HG03469 (cell line): ENCODE data around the gene HS3ST3A1.
"Not testable (repeated sequence)": the region's sequence is repeated elsewhere in the genome, so short reads cannot be mapped to it uniquely, and the experiment has no call there.

Experiments used
- ATAC-seq: cut with Tn5 transposase; IDR thresholded peaks from one replicate; pipeline ENCODE4 v1.9.1; 2021; ENCODE audit warnings: mild to moderate bottlenecking, moderate library complexity, moderate number of reproducible peaks; ENCODE audit not compliant: unreplicated experiment

Gene HS3ST3A1

DNA sequence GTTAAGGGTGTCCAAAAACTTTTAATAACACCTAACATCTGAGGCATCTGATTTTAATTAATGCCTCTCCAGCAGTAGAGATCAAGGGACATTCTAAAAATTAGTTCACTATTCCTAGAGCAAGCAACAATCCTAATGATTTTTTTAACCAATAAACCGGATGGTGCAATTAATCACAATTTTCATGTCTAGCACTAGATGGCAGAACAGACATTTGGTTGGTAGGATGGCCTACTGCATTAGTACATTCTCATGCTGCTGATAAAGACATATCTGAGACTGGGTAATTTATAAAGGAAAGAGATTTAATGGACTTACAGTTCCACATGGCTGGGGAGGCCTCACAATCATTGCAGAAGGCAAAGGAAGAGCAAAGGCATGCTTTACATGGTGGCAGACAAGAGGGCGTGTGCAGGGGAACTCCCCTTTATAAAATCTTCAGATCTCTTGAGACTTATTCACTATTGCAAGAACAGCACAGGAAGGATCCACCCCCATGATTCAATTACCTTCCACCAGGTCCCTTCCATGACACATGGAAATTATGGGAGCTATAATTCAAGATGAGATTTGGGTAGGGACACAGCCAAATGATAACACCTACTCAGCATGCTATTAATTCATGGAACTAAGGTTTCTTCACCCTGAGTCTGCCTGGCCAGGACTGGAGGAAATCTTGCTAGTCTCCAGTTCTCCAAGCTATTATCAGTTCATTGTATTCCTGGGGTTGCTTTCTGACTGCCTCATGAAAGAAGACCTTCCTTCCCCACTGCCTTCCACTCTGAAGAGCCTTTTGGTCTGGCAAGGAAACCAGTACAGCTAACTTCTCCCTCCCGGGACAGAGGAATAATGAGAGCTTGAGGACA, 24.8 kb downstream of the HS3ST3A1 start:
- ATAC-seq, result no peak

DNA sequence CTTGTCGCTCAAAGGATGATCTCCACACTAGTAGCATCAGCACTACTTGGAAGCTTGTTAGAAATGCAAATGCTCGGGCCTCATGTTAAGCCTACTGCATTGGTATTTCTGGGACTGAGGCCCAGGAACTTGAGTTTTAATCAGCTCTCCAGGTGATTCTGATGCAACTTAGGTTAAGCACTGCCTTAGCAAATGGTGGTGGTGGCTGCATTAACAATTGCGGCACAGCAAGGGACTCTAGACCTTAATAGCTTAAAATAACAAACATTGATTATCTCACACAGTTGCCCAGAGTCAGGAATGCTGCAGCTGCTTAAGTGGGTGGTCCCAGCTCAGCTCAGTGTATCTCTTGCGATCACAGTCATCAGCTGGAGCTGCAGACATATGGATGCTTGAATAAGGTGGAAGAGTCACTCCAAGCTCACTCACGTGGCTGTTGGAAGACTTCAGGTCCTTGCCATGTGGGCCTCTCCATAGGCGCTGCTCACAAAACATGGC, 25.8 kb downstream of the HS3ST3A1 start:
- no peak for ATAC-seq

DNA sequence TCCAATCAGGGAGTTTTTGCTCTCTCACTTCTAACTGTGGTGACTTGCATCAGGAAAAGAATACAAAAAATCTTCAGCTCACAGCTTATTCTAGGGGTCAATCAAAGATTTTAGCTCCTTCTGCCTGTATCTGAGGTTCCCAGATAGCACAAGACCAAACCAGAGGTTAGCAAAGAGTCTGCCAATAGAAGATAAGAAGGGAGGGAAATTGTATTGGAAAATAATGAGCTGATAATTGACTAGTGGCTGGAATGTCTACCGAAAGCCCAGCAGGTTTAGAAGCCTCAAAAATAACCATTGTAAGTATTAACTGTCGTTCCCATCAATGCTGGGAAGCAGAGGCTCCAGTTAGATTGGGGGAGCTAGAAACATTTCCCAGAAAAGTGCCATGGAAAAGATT, 26.3 kb downstream of the HS3ST3A1 start:
- ATAC-seq, result no peak

DNA sequence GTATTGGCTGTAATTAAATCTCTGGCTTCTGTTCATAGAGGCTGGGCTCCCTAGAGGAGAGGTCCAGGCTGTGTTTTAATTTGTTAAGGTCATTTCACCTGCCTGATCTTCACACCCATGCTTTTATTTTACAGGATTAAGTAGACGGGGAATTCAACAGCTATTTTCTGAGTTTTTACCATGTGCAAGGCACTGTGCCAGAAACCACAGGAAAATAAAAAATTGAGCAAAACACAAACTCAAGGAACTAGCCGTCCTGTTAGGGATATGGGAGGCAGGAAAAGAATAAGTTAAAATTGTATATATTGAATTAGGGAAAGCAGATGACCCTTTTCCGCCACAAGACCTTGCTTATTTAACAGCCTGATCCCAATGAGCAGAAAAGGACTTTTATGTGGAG, 29.1 kb downstream of the HS3ST3A1 start:
- ATAC-seq, result no peak

DNA sequence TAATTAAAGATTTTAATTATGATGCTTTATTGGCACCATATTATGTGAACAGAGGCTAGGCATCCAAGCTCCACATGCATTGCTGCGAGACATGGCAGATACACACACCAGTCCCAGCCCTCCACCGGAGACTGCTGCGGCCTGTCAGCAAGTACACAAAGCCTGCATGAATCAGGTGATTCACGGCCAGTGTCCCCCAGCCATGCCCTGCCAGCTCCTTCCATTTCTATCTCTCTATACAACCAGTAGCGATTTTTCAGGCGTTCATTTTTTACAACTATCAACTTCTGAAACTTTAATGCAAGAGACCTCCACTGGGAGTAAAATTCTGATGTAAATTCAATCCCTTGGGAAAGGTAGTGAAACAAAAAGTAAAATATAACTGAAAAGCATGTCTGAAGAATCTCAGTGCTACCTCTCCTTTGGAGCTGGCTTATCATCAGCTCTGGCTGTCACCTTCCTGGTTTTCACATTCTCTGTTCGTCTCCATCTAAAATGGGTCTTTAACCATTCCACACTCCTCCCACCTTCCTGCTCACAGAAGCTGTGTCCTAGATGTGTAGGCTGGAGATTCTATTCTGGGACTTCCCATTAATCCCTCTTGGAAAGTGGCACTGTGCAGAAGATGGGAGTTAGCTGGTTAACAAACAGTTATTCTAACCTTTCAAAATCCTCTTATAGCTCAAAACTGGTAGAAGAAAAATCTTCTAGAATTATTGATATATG, 32.2 kb downstream of the HS3ST3A1 start:
- ATAC-seq, result no peak

DNA sequence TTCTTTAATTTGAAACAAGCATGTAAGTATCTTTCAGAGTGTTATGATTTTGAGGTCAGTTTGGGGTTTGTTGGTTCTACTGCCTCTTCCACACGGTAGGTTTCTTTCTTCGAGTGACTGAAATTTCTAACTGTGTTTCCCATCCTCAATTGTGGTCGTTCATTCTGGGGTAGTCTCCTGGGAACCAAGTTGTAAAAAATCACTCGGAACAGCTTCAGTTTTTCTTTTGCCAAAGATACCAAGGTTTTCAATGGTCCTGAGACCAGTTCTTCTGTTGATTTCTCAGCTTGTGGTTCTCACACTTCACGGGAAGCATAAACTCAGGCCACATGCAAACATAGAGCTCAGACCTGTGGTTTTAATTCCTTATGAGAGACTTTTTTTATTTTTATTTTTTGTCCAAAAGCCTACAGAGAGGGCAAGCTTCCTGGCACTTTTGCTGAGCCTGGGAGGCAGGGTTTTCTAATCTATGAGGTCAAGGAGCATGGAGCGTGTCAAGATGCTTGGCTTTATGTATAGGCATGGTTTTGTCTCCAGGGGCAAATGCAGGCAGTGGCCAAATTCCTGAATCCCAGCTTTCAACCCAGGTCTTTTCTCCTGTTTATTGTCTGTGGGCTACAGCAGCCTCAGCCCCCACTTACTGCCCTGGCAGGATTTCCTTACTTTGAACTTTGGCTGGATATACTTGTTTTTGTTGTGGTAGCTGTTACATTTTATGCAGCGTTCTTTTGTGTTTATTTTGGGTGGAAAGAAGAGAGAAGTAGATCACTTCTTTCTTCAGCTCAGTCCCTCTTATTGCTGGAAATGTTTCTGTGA, 32.9 kb downstream of the HS3ST3A1 start:
- no peak for ATAC-seq

DNA sequence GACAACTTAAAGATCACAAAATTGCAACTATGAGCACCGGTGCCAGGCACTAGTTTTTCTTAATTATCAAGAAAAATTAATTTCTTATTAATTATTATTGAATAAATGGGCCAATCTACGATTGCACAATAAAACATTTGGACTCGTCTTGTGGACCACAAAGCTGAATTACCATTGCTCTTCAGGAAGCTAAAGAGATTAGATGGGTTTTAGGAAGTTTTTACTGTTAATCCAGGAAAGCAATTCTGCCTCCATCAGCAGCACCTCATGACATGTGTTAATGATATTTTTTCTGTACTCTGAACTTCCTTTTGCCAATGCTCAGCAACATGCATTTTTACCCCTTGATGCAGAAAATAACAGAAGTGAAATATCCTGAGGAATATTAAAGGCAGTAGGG, 37.9 kb downstream of the HS3ST3A1 start:
- ATAC-seq, result no peak

DNA sequence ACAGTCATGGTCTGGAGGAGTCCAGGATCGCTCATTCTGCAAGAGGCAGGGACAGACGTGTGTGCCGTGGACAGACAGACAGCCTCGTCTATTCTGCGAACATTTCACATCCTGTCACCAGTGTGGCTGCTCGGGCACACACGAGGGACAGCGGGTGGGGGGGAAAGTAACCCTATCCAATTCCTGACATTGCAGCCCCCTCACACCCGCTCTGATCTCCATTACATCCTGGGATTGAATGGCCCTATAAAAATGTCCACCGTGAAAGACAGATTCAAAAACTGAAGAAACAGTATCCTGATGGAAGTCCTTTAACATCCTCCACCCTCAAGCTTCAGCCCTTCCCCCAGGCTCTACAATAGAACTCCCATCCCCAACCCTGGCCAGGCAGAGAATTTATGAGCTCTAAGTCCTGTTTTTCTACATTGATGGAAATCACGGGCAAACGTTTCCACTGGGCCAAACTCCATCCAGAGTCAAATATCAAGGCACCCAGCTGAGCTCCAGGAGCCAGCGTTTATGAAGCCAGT, 39.4 kb downstream of the HS3ST3A1 start:
- ATAC-seq, result no peak

DNA sequence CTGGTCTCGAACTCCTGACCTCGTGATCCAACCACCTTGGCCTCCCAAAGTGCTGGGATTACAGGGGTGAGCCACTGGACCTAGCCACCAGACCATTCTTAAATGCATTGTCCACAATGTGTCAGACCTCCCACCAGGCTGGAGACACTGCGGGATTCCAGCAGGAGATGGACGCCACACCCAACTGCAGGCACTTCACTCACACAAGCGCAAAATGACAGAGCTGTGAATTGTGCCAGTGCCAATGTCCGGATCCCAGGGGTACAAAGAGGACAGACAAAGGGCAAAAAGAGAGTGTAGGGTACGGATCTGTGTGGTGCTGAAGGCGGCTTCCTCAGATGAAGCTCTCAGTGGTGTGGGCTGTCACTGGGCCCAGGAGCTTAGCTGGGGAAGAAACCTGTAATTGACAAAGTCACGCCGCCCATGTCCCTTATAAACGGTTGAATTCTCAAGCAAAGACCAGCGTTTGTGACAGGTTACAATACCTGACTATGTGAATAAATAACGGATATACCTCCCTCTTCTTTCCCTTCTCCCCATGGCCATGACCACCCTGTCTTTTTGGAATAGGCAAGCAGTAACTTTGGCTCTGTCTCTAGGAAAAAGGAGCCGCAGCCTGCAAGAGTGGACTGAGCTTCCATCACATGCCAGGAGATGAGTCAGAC, 40.0 kb downstream of the HS3ST3A1 start:
- ATAC-seq, result no peak

DNA sequence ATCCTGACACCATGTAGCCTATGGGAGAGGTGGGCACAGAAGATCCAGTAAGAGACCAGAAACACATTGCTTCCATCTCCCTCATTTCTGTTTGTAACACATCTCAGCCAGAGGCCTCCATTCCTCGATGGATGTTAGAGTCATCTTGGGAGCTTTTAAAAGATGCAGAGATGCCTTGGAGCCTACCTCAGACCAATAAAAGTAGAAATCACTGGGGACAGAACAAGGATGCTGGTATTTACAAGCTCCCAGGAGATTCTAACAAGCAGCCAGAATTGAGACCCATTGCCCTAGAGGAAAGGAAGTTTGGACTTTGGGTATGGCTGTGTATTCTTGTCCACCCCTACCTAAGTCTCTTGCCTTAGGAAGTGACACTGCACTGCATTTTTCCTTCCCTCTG, 40.8 kb downstream of the HS3ST3A1 start:
- ATAC-seq, result no peak

DNA sequence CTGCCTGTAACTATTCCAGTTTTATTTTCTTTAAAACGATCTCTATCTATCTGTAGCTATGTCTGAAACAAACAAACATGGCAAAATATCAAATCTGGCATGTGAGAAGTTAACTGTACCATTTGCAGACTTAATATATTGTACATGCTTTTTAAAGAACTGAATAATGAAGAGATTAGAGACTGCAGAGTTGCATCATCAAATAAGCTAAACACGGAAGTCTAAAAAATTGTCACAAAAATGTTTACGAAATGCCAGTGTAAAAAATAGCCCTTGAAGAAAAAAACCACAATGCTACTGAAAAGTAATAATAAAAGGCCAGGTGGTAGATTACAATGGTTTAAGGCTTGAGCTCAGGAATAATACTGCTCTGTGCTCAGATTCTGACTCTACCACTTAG, 43.1 kb downstream of the HS3ST3A1 start:
- no peak for ATAC-seq

DNA sequence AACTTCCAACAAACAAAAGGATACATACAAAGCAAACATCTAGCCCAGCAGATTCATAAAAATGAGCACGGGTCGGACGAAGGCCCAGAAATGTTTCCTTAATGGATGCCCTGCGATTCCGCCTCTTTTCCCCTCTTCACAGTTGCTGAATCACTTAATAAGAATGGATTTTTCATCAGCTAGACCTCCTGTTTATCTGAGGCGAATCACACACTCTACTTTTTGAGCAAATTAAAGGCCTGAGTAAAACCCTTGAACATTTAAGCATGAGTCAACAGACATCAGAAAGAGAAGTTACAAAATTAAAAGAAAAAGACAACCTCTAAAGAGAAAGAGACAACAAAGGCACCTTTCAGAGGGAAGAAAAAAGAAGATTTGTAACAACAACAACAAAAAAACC, 44.7 kb downstream of the HS3ST3A1 start:
- no peak for ATAC-seq

DNA sequence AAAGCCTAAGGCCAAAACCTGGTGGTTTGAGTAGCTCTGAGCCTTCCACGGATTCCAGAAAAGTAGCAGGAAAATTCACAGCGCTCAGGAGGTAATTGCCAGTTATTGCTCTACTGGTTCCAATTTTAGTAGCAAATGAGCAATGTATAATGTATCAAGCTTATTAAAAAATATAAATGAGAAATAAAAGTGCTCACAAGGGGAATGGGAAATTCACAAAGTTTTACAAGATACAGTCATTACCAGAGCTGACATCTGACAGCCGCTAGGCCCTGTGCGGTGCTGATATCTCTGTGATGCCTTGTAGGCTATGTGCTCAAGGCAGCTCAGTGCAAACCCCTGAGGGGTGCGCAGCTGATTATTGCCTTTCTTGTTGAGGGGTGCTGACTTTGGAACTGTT, 47.5 kb downstream of the HS3ST3A1 start:
- ATAC-seq, result no peak

DNA sequence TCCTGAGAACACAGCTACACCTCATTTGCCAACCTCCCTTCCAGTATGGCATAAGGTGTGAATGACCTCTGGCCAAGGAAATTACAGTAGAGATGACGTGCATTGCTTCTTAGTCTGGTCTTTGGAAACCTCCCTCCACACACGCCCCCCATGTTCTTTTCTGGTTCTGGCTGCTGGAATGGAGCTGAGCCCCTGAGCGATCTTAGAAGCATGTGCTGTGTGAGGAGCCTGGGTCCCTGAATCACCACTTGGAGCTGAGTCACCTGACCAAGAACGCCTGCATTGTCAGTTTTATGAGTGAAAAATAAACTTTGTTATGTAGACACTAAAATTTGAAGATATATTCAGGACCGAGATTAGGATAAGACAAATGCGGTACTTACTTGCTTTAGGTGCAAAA, 51.4 kb downstream of the HS3ST3A1 start:
- no peak for ATAC-seq

DNA sequence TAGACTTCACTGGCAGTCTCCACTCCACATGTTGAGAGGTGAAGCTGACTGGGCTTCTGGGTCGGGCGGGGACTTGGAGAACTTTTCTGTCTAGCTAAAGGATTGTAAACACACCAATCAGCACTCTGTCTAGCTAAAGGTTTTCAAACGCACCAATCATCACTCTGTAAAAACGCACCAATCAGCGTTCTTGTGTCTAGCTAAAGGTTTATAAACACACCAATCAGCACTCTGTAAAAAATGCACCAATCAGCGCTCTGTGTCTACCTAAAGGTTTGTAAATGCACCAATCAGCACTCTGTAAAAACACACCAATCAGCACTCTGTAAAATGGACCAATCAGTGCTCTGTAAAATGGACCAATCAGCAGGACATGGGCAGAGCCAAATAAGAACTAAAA, 53.2 kb downstream of the HS3ST3A1 start:
- not testable (repeated sequence) for ATAC-seq

DNA sequence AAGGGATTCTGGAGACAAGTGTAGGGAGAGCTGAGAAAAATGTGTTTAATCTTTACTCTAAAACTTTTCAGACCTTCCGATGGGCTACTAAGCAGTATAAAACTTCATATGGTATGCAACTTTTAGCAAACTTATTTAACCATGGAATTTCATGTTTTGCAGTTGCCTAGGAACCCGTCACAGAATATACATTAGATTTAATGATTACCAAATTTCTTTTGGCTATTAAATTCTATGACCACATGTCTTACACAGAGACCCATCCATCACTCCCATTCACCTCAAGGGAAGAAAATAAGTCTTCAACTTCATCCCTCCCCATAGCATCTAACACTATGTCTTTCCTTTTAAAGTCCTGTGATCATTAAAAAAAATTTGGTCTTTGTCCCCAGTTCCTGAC, 54.9 kb downstream of the HS3ST3A1 start:
- ATAC-seq, result no peak

DNA sequence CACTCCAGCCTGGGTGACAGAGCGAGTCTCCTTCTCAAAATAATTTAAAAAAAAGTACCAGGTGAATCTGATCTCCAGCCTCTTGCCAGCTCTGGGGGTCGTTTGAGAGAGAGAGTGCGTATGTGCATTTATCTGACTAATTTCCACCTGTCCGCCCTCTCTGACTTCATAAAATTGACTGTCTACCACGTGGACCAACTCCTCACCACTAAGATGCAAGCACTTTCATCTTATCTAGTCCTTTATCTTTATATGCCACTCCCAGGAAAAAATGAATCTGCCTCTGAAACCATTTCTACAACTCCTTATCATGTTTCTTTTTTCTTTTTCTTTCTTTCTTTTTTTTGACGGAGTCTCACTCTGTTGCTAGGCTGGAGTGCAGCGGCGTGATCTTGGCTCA, 55.8 kb downstream of the HS3ST3A1 start:
- no peak for ATAC-seq

DNA sequence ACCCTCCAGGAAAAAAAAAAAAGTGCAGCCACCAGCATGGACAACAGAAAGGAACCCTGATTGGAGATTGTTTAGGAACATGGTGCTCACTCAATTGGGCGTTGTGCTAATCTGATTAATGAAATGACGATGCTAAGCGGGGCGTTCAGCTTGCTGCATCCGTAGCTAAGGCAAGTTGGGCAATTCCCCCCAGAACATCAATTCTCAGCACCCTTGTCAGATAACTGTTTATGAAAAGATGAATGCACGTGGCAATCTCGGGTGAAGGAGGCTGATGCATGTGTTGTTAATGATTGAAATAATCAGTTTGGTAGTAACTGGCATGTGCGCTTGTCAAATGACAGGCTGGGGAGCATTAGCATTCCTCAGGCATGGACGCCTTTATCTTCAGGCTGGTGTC, 57.0 kb downstream of the HS3ST3A1 start:
- ATAC-seq, result no peak

DNA sequence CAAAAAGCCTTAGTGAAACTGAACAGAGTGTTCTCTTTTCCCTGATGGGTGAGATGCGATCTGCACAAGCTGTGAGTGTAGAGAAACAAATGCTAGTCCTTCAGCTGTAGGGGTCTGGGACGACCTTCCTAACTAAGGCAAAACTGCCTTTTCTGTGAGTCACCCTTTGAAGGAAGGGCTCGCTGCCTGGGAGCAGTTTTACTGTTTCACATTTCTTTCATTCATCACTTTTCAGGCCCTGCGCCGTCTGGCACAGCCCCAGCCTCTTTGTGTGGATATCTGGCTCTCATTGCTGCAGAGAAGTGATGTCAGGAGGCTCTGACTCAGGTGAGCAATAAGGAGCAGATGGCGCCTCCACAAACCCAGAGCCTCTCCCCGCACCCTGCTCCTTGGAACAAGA, 57.4 kb downstream of the HS3ST3A1 start:
- no peak for ATAC-seq

DNA sequence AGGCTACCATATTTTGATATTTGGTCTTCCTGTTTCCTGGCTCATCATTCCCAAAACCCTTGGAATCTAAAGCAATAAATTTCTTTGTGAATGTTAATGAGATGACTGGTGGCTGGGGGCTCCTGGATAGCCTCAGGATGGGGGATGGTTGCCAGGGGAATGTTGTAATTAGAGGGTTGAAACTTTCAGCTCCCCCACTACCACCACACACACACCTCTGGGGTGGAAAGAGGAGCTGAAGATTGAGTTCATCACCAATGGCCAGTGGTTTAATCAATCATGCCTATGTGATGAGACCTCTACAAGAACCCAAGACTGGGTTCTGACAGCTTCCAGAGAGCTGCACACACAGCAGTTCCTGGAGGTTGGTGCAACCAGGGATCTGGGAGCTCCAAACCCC, 59.1 kb downstream of the HS3ST3A1 start:
- no peak for ATAC-seq
